Fibroblast of peridontal ligament (primary cell): ENCODE data around the gene CTRL.
A peak's percentile ranks its signal among the peaks of the same experiment; 100 is the strongest.

Experiments
- DNase-seq: peaks from one replicate; pipeline ENCODE4 v3.0.0-alpha.2; 2010; ENCODE audit errors: extremely low read depth

Gene CTRL

GRCh38 chr16:67892375-67892774, 39.3 kb downstream of the CTRL start:
- no peak for DNase-seq

- no peak for DNase-seq
These were observed 43.3 kb downstream of the CTRL start for GRCh38 chr16:67888331-67888730.

GRCh38 chr16:67886387-67886786, 45.3 kb downstream of the CTRL start:
- no peak for DNase-seq

GRCh38 chr16:67885976-67886375, 45.7 kb downstream of the CTRL start:
- DNase-seq = no peak

GRCh38 chr16:67885545-67885944, 46.1 kb downstream of the CTRL start:
- no peak for DNase-seq

GRCh38 chr16:67884684-67885083, 47.0 kb downstream of the CTRL start, which contains the start of gene NRN1L:
NRN1L (plus strand) TSS chr16:67884885; CDS start chr16:67884904, 19 bp downstream.
- DNase-seq = peak; percentile 83

GRCh38 chr16:67883872-67884261, 47.8 kb downstream of the CTRL start:
- DNase-seq = peak; percentile 21

GRCh38 chr16:67883146-67883871, 48.4 kb downstream of the CTRL start:
- DNase-seq = no peak

- no peak for DNase-seq
These were observed 49.1 kb downstream of the CTRL start for GRCh38 chr16:67882374-67883145.

- no peak for DNase-seq
These were observed 50.0 kb downstream of the CTRL start for GRCh38 chr16:67881621-67882161.

GRCh38 chr16:67880584-67880983, 51.1 kb downstream of the CTRL start:
- DNase-seq = no peak

GRCh38 chr16:67879936-67880335, 51.7 kb downstream of the CTRL start:
- no peak for DNase-seq
